B cell (primary cell): Measurements from ENCODE around the gene CAMK2A. TPM values are rescaled to one million over a fixed set of nuclear protein-coding genes. Genes with fewer than 3 reads are reported as not detected.

Source experiments
- ATAC-seq: fragments of 200-7000 bp; cut with Tn5 transposase; one replicate; pipeline ENCODE4 v1.10.0; 2021; ENCODE audit warnings: low read depth, mild to moderate bottlenecking, moderate number of reproducible peaks, moderate library complexity
- CTCF ChIA-PET: fragments of 350-600 bp; sonication (Branson Sonifier 250); formaldehyde crosslinking; loops from one replicate; lab custom pipeline; 2021; ENCODE audit warnings: antibody characterized with exemption, inconsistent platforms; lab: Charles Lee
- POLR2A ChIA-PET: fragments of 350-600 bp; sonication (Branson Sonifier 250); formaldehyde crosslinking; loops from one replicate; lab custom pipeline; 2021; ENCODE audit warnings: antibody characterized with exemption; lab: Charles Lee
- DNase-seq: peaks from one replicate; pipeline ENCODE4 v3.0.0; 2013
- H2AFZ ChIP-seq: 2 replicates; pipeline ENCODE4 v1.6.1; 2012; ENCODE audit warnings: mild to moderate bottlenecking, low read depth, low read length; ENCODE audit not compliant: insufficient read depth, poor library complexity, severe bottlenecking
- H3K27ac ChIP-seq, 2 donors: 1 replicate in 1 of 2; 2 replicates in 1 of 2; pipeline ENCODE4 v1.5.1; 2012 to 2013; ENCODE audit warnings: low read length in 2 of 2, mild to moderate bottlenecking in 2 of 2, moderate library complexity in 1 of 2
- H3K27me3 ChIP-seq, 4 experiments: fragments of 200-600 bp in 1 of 4; sonication (generic) in 1 of 4; replicated peaks in 1 of 4; 1 replicate in 2 of 4; 2 replicates in 2 of 4; pipeline versions ENCODE4 v1.6.1 to v1.7.0; 2013 to 2016; ENCODE audit warnings: low read length in 3 of 4, mild to moderate bottlenecking in 2 of 4, mixed read lengths in 1 of 4, moderate library complexity in 1 of 4; ENCODE audit not compliant: insufficient read depth in 4 of 4, control insufficient read depth in 3 of 4; ENCODE audit errors: control extremely low read depth in 1 of 4
- H3K36me3 ChIP-seq, 2 experiments: replicated peaks in 1 of 2; 1 replicate in 1 of 2; 2 replicates in 1 of 2; pipeline versions ENCODE4 v1.6.1 to v1.7.1; 2013; ENCODE audit warnings: low read length in 1 of 2; ENCODE audit not compliant: insufficient read depth in 2 of 2, control insufficient read depth in 1 of 2; ENCODE audit errors: control extremely low read depth in 1 of 2, extremely low read depth in 1 of 2
- H3K4me1 ChIP-seq, 2 donors: fragments of 200-600 bp in 1 of 2; sonication (generic) in 1 of 2; 1 replicate in 1 of 2; 2 replicates in 1 of 2; pipeline versions ENCODE4 v1.5.1 to v1.6.1; 2013 to 2017; ENCODE audit warnings: low read length in 2 of 2; ENCODE audit not compliant: control insufficient read depth in 2 of 2, insufficient read depth in 2 of 2
- H3K4me2 ChIP-seq: replicated peaks from 2 replicates; pipeline ENCODE3; 2012; ENCODE audit warnings: mild to moderate bottlenecking, low read depth, low read length; ENCODE audit not compliant: poor library complexity, severe bottlenecking
- H3K4me3 ChIP-seq, 5 experiments: fragments of 200-600 bp in 1 of 5; sonication (generic) in 1 of 5; 1 replicate in 3 of 5; 2 replicates in 2 of 5; pipeline versions ENCODE4 v1.5.1 to v1.7.0; 2011 to 2016; ENCODE audit warnings: low read length in 4 of 5, mild to moderate bottlenecking in 4 of 5, low read depth in 2 of 5, control low read depth in 1 of 5, moderate library complexity in 1 of 5; ENCODE audit not compliant: insufficient read depth in 1 of 5; ENCODE audit errors: control extremely low read depth in 1 of 5, extremely low read depth in 1 of 5
- H3K79me2 ChIP-seq: fragments of 200-600 bp; sonication (generic); one replicate; pipeline ENCODE4 v1.6.0; 2016; ENCODE audit warnings: low read length; ENCODE audit not compliant: control insufficient read depth, insufficient read depth
- H3K9ac ChIP-seq: fragments of 200-600 bp; sonication (generic); 2 replicates; pipeline ENCODE4 v1.6.1; 2017; ENCODE audit warnings: mild to moderate bottlenecking, low read length, moderate library complexity
- H3K9me3 ChIP-seq, 3 donors: one replicate each; pipeline versions ENCODE4 v1.6.1 to v1.7.1; 2013; ENCODE audit warnings: low read length in 2 of 3; ENCODE audit not compliant: control insufficient read depth in 2 of 3, insufficient read depth in 1 of 3; ENCODE audit errors: control extremely low read depth in 1 of 3
- H4K20me1 ChIP-seq: 2 replicates; pipeline ENCODE4 v1.6.0; 2012; ENCODE audit warnings: mild to moderate bottlenecking, low read length; ENCODE audit not compliant: insufficient read depth, control insufficient read depth, poor library complexity, severe bottlenecking
- H3K27ac Mint-ChIP-seq: one replicate; pipeline ENCODE4 v1.8.0; 2021; ENCODE audit warnings: mixed read lengths
- H3K27me3 Mint-ChIP-seq: one replicate; pipeline ENCODE4 v1.8.0; 2021; ENCODE audit warnings: mixed read lengths
- H3K4me1 Mint-ChIP-seq: one replicate; pipeline ENCODE4 v1.8.0; 2021; ENCODE audit warnings: mixed read lengths
- H3K4me3 Mint-ChIP-seq: one replicate; pipeline ENCODE4 v1.8.0; 2021; ENCODE audit warnings: mixed read lengths
- H3K9me3 Mint-ChIP-seq: one replicate; pipeline ENCODE4 v1.8.0; 2022; ENCODE audit warnings: mixed read lengths; ENCODE audit not compliant: insufficient read depth
- EZH2 ChIP-seq: IDR thresholded peaks from 2 replicates; pipeline ENCODE4 v1.6.1; 2012; ENCODE audit warnings: borderline replicate concordance, low read depth, mild to moderate bottlenecking, moderate library complexity, low read length; ENCODE audit not compliant: insufficient read depth, poor library complexity, severe bottlenecking
- WGBS: methylation state at CpG from one replicate; pipeline ENCODE4 v1.1.5; 2013; ENCODE audit warnings: missing lambda C conversion rate; ENCODE audit not compliant: insufficient coverage; 5-methylcytosine and 5-hydroxymethylcytosine counted together
- intact Hi-C: fragments of 100-400 bp; cut with micrococcal nuclease; formaldehyde crosslinking; loops from one replicate; pipeline ENCODE4 v1.10.0; 2022
- polyA plus RNA-seq: library from polyadenylated mRNA; depleted of rRNA; stranded (reverse); fragments of >200 nt; gene quantifications from 2 replicates; pipeline ENCODE4 v1.2.3, GENCODE V29; 2012
- total RNA-seq, 2 donors: library from RNA; stranded (reverse); fragments of 120-200 nt in 1 of 2; gene quantifications; 1 replicate in 1 of 2; 2 replicates in 1 of 2; pipeline versions ENCODE4 v1.2.3 to v1.2.4, GENCODE V29; 2013 to 2022
- TF ChIP-seq, protein P1 (sequence below): fragments of 200-600 bp; IDR thresholded peaks from one replicate; pipeline ENCODE4 v1.8.0; 2022; ENCODE audit warnings: antibody characterized with exemption, mild to moderate bottlenecking

Gene CAMK2A
- total and polyA plus RNA-seq, 2 donors (not counting 1 experiment from before 2014, with no cell fraction given) = not detected

DNA sequence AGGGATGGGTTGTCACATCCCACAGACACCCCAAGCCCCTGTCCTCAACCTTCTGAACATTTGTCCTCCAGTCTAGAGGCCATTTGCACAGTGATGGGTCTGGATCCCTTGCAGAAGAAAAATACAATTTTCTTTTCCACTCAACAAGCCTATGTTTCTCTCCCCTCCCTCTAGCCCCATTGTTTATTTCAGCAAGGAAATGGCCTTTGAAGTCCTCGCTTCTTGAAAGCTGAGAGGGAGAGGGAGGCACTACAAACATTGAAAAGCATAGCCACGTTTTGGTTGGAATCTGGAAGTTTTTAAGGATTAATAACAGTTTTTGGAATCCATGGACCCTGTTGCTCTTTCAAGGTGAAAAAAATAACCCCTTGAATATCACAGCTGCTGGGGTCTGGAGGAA lies 37.1 kb upstream of the CAMK2A start:
- no peaks in the 10 kb centered on the region for H3K4me1 Mint-ChIP-seq
- ChIA-PET POLR2A (no interaction called here), CTCF (no interaction called here)
- intact Hi-C loops = no loop called here
- Histone ChIP-seq H3K9ac (no peak overlapping the region), H3K4me1 (no peaks in the 10 kb centered on the region), H3K36me3 (no peaks in the 10 kb centered on the region), H3K27me3 (no peaks in the 10 kb centered on the region), H3K4me2 (no peak overlapping the region), H3K9me3 (no peaks in the 10 kb centered on the region), H3K27ac (no peak overlapping the region), H3K79me2 (no peaks in the 10 kb centered on the region), H4K20me1 (no peaks in the 10 kb centered on the region), H2AFZ (no peak overlapping the region), H3K4me3 (no peak overlapping the region)
- no peaks in the 10 kb centered on the region for H3K9me3 Mint-ChIP-seq
- H3K27me3 Mint-ChIP-seq = peaks cover 9% of the 10 kb centered on the region
- H3K27ac Mint-ChIP-seq = no peak overlapping the region
- TF ChIP-seq EZH2 = no peak
- no peak overlapping the region for H3K4me3 Mint-ChIP-seq
- WGBS = no CpG with 5 or more reads among the region's 2 CpGs
- DNase-seq (no peak), ATAC-seq (no peak)

DNA sequence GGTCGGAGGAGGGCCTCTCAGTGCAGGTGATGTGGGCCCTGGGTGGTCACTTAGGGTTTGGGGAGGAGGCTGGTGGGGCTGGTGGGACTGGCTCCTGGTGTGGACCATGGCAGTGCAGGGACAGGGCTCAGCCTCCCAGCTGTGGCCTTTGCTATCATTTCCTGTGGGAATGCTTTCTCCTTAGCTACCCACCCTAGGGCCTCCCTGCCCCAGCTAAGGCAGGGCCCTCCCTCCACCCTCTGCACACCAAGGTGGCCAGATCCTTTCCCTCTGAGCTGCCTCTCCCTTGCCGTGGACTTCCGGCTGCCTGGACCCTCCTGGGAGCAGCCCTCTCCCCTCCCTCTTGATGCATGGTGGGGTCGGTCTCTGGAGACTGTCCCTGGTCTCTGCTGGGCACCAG lies 35.9 kb upstream of the CAMK2A start:
- H3K79me2 ChIP-seq = no peaks in the 10 kb centered on the region
- POLR2A ChIA-PET = no interaction called here
- H3K4me3 ChIP-seq = no peak overlapping the region
- H3K27me3 ChIP-seq = no peaks in the 10 kb centered on the region
- TF ChIP-seq, protein P1, sequence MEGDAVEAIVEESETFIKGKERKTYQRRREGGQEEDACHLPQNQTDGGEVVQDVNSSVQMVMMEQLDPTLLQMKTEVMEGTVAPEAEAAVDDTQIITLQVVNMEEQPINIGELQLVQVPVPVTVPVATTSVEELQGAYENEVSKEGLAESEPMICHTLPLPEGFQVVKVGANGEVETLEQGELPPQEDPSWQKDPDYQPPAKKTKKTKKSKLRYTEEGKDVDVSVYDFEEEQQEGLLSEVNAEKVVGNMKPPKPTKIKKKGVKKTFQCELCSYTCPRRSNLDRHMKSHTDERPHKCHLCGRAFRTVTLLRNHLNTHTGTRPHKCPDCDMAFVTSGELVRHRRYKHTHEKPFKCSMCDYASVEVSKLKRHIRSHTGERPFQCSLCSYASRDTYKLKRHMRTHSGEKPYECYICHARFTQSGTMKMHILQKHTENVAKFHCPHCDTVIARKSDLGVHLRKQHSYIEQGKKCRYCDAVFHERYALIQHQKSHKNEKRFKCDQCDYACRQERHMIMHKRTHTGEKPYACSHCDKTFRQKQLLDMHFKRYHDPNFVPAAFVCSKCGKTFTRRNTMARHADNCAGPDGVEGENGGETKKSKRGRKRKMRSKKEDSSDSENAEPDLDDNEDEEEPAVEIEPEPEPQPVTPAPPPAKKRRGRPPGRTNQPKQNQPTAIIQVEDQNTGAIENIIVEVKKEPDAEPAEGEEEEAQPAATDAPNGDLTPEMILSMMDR = no peak
- TF ChIP-seq EZH2 = no peak
- H4K20me1 ChIP-seq = no peaks in the 10 kb centered on the region
- H3K27me3 Mint-ChIP-seq = peaks cover 9% of the 10 kb centered on the region
- H3K9ac ChIP-seq = no peak overlapping the region
- CTCF ChIA-PET = no interaction called here
- H3K36me3 ChIP-seq = no peaks in the 10 kb centered on the region
- no peak for ATAC-seq
- no peak overlapping the region for H3K4me2 ChIP-seq
- H2AFZ ChIP-seq = no peak overlapping the region
- intact Hi-C loops = no loop called here
- no peaks in the 10 kb centered on the region for H3K9me3 ChIP-seq
- H3K4me1 Mint-ChIP-seq = no peaks in the 10 kb centered on the region
- no peak overlapping the region for H3K27ac Mint-ChIP-seq
- no peaks in the 10 kb centered on the region for H3K9me3 Mint-ChIP-seq
- DNase-seq = no peak
- H3K4me1 ChIP-seq = no peaks in the 10 kb centered on the region
- 100% methylated on average over 2 of the region's 4 CpGs for WGBS
- H3K27ac ChIP-seq = no peak overlapping the region
- no peak overlapping the region for H3K4me3 Mint-ChIP-seq
